K562 (cell line): ENCODE results near the gene NCOA1. TPM values are rescaled to one million over a fixed set of nuclear protein-coding genes. Genes with fewer than 3 reads are reported as not detected.

ENCODE experiments used
- ATF6 ChIP-seq: sonication (generic); formaldehyde crosslinking; IDR thresholded peaks from 2 replicates; pipeline ENCODE4 v1.4.0; 2020; ENCODE audit warnings: mild to moderate bottlenecking, missing genetic modification reagents
- CBFA2T3 ChIP-seq: fragments of 450-650 bp; IDR thresholded peaks from 2 replicates; pipeline ENCODE4 v1.6.1; 2017
- CHAMP1 ChIP-seq: fragments of 450-650 bp; IDR thresholded peaks from 2 replicates; pipeline ENCODE4 v1.6.1; 2016; ENCODE audit warnings: mild to moderate bottlenecking
- ELF2 ChIP-seq: fragments of 250-450 bp; sonication (Bioruptor Pico); IDR thresholded peaks from 2 replicates; pipeline ENCODE4 v1.5.0; 2021; ENCODE audit warnings: mild to moderate bottlenecking
- ELK1 ChIP-seq: sonication (generic); formaldehyde crosslinking; IDR thresholded peaks from 2 replicates; pipeline ENCODE4 v1.8.1; 2022; ENCODE audit warnings: missing genetic modification reagents
- FOSL1 ChIP-seq: fragments of 200-800 bp; sonication (Bioruptor generic); conservative IDR thresholded peaks from 2 replicates; pipeline ENCODE4 v1.6.1; 2016; ENCODE audit warnings: missing genetic modification characterization, missing compliant biosample characterization
- GABPA ChIP-seq: fragments of 200-800 bp; sonication (Bioruptor generic); conservative IDR thresholded peaks from 2 replicates; pipeline ENCODE4 v1.6.1; 2016; ENCODE audit warnings: low read depth, missing genetic modification characterization, missing compliant biosample characterization
- KLF16 ChIP-seq: IDR thresholded peaks from 2 replicates; pipeline ENCODE4 v1.6.1; 2016; ENCODE audit warnings: antibody characterized with exemption
- LEF1 ChIP-seq: fragments of 450-650 bp; IDR thresholded peaks from 2 replicates; pipeline ENCODE4 v1.6.1; 2016; ENCODE audit warnings: mild to moderate bottlenecking
- NCOA1 ChIP-seq: fragments of 450-650 bp; IDR thresholded peaks from 2 replicates; pipeline ENCODE4 v1.6.1; 2016; ENCODE audit warnings: low read depth
- RCOR1 ChIP-seq, 2 experiments: IDR thresholded peaks; 2 replicates each; pipeline ENCODE4 v1.6.1; 2012; ENCODE audit warnings: low read depth in 2 of 2, low read length in 2 of 2, borderline replicate concordance in 1 of 2, improper control_type of control experiment in 1 of 2
- TAL1 ChIP-seq: fragments of 450-650 bp; IDR thresholded peaks from 2 replicates; pipeline ENCODE4 v1.6.1; 2016; ENCODE audit warnings: mild to moderate bottlenecking
- TEAD4 ChIP-seq, 2 experiments: sonication (generic) in 1 of 2; formaldehyde crosslinking in 1 of 2; IDR thresholded peaks; 2 replicates each; pipeline versions ENCODE4 v1.6.1 to v1.8.0; 2012 to 2022; ENCODE audit warnings: borderline replicate concordance in 1 of 2, inconsistent platforms in 1 of 2, low read length in 1 of 2, mild to moderate bottlenecking in 1 of 2, missing genetic modification reagents in 1 of 2
- ZNF644 ChIP-seq: fragments of 200-800 bp; sonication (Bioruptor generic); IDR thresholded peaks from 2 replicates; pipeline ENCODE4 v1.6.1; 2016; ENCODE audit warnings: low read depth, missing genetic modification characterization, missing compliant biosample characterization
- polyA plus RNA-seq, 8 experiments: library from polyadenylated mRNA; depleted of rRNA in 4 of 8; stranded (reverse) in 5 of 8; unstranded in 3 of 8; fragments of >200 nt; fragmentation: Nextera tagmentation in 2 of 8; fragmentation: Illumina TruSeq in 1 of 8; extraction: Ambion mirVana in 2 of 8; extraction: Trizol in 1 of 8; gene quantifications; 2 replicates each; pipeline versions ENCODE4 v1.2.1 to v1.2.3, GENCODE V29; 2011 to 2014; ENCODE audit warnings: inconsistent platforms in 1 of 8, missing spikeins in 1 of 8
- total RNA-seq, 7 experiments: library from RNA; depleted of rRNA in 6 of 7; stranded (reverse); fragments of >200 nt in 6 of 7; fragmentation: Illumina TruSeq in 2 of 7; extraction: Trizol in 2 of 7; gene quantifications; 2 replicates each; pipeline versions ENCODE4 v1.2.1 to v1.2.3, GENCODE V29; 2011 to 2021; ENCODE audit warnings: low replicate concordance in 1 of 7
- TF ChIP-seq, protein P1 (sequence below): sonication (generic); formaldehyde crosslinking; IDR thresholded peaks from 2 replicates; pipeline ENCODE4 v1.8.0; 2022; ENCODE audit warnings: mild to moderate bottlenecking, missing genetic modification reagents, borderline replicate concordance
- TF ChIP-seq, protein P2 (sequence below): fragments of 450-650 bp; IDR thresholded peaks from 2 replicates; pipeline ENCODE4 v1.6.1; 2018; ENCODE audit warnings: mild to moderate bottlenecking, low read depth; ENCODE audit not compliant: partially characterized antibody
- TF ChIP-seq, protein P3 (sequence below), 2 experiments: fragments of 200-800 bp in 1 of 2; sonication (Bioruptor generic) in 1 of 2; sonication (generic) in 1 of 2; formaldehyde crosslinking in 1 of 2; IDR thresholded peaks in 1 of 2; conservative IDR thresholded peaks in 1 of 2; 2 replicates each; pipeline versions ENCODE4 v1.5.0 to v1.6.1; 2016 to 2020; ENCODE audit warnings: missing compliant biosample characterization in 1 of 2, missing genetic modification characterization in 1 of 2, missing genetic modification reagents in 1 of 2

Gene NCOA1
- total and polyA plus RNA-seq, 9 of the 15 experiments (the other 6 are each of a cell fraction or from before 2014, with no cell fraction given): 4.9 to 25.7 (median 17.0) TPM

DNA sequence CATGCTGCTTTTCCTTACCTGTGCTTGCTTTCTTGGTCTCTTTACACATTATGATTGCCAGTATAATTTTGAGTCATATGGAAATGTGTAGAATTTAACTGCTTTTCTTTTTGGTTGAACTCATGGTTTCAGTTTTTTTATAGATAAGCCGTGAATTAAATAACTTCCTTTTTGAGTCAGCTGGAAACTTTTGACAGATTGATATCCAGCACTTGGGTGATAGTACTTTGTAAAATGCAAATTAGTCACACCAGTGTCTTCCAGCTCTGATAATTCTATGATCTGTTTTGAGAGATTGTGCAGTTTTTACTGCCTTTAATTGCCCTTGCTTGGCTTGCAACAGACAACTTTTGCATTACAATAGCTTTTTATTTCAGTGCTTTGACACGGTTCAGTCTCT is 86.4 kb downstream of the NCOA1 start (continued):
- TF ChIP-seq, protein P1, sequence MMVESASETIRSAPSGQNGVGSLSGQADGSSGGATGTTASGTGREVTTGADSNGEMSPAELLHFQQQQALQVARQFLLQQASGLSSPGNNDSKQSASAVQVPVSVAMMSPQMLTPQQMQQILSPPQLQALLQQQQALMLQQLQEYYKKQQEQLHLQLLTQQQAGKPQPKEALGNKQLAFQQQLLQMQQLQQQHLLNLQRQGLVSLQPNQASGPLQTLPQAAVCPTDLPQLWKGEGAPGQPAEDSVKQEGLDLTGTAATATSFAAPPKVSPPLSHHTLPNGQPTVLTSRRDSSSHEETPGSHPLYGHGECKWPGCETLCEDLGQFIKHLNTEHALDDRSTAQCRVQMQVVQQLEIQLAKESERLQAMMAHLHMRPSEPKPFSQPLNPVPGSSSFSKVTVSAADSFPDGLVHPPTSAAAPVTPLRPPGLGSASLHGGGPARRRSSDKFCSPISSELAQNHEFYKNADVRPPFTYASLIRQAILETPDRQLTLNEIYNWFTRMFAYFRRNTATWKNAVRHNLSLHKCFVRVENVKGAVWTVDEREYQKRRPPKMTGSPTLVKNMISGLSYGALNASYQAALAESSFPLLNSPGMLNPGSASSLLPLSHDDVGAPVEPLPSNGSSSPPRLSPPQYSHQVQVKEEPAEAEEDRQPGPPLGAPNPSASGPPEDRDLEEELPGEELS: no peak
- TF ChIP-seq ELK1 (CRISPR knock-in tag): no peak
- TF ChIP-seq RCOR1 (IDR thresholded peaks at IDR 0.05; ENCODE audit: borderline replicate concordance in 1 of 2, low read depth in 2 of 2, low read length in 2 of 2): peak in 1 of 2 experiments; percentile 18; a peak in 1 of 4 replicates
- TF ChIP-seq KLF16: peak; percentile 42; the same call in 1 of the 2 replicates
- peak; percentile 71 for TF ChIP-seq FOSL1
- TF ChIP-seq, protein P2, sequence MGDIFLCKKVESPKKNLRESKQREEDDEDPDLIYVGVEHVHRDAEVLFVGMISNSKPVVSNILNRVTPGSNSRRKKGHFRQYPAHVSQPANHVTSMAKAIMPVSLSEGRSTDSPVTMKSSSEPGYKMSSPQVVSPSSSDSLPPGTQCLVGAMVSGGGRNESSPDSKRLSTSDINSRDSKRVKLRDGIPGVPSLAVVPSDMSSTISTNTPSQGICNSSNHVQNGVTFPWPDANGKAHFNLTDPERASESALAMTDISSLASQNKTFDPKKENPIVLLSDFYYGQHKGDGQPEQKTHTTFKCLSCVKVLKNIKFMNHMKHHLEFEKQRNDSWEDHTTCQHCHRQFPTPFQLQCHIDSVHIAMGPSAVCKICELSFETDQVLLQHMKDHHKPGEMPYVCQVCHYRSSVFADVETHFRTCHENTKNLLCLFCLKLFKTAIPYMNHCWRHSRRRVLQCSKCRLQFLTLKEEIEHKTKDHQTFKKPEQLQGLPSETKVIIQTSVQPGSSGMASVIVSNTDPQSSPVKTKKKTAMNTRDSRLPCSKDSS: no peak
- TF ChIP-seq TAL1: peak; percentile 57
- no peak for TF ChIP-seq CHAMP1
- peak; percentile 18; the same call in 1 of the 2 replicates for TF ChIP-seq ZNF644 (tag)
- no peak for TF ChIP-seq ELF2 (CRISPR knock-in tag)
- 0 out of 2 replicates have a peak, but pooled peaks have one; percentile 34 for TF ChIP-seq GABPA (tag)
- peak; percentile 74 for TF ChIP-seq TEAD4 (IDR thresholded peaks at IDR 0.05; ENCODE audit: low read length)
- TF ChIP-seq TEAD4 (CRISPR knock-in tag; IDR thresholded peaks at IDR 0.05; ENCODE audit: borderline replicate concordance): no peak
- peak; percentile 80 for TF ChIP-seq CBFA2T3
- TF ChIP-seq LEF1: no peak
- TF ChIP-seq ATF6 (CRISPR knock-in tag): no peak
- TF ChIP-seq NCOA1: no peak
- TF ChIP-seq, protein P3, sequence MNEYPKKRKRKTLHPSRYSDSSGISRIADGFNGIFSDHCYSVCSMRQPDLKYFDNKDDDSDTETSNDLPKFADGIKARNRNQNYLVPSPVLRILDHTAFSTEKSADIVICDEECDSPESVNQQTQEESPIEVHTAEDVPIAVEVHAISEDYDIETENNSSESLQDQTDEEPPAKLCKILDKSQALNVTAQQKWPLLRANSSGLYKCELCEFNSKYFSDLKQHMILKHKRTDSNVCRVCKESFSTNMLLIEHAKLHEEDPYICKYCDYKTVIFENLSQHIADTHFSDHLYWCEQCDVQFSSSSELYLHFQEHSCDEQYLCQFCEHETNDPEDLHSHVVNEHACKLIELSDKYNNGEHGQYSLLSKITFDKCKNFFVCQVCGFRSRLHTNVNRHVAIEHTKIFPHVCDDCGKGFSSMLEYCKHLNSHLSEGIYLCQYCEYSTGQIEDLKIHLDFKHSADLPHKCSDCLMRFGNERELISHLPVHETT (CRISPR knock-in tag; conservative IDR thresholded peaks at IDR 0.05 in 1 of 2, IDR thresholded peaks at IDR 0.05 in 1 of 2): no peak
